PFSK-1 (cell line): ENCODE results near the gene SAP30.

Experiments used
- FOXP2 ChIP-seq: optimal IDR thresholded peaks from 2 replicates; pipeline ENCODE3; 2011; ENCODE audit warnings: borderline replicate concordance, control low read depth, inconsistent platforms; ENCODE audit not compliant: insufficient read depth; ENCODE audit errors: extremely low read length, extremely low read depth
- POLR2AphosphoS5 ChIP-seq: IDR thresholded peaks from 2 replicates; pipeline ENCODE4 v1.6.1; 2012; ENCODE audit warnings: low read depth, mild to moderate bottlenecking, control low read depth, low read length, moderate library complexity
- REST ChIP-seq, 2 experiments: IDR thresholded peaks; 2 replicates each; pipeline versions ENCODE4 v1.6.1 to v1.8.0; 2011 to 2012; ENCODE audit warnings: low read depth in 2 of 2, low read length in 2 of 2, control low read depth in 1 of 2, inconsistent platforms in 1 of 2, mild to moderate bottlenecking in 1 of 2, moderate library complexity in 1 of 2; ENCODE audit not compliant: insufficient read depth in 1 of 2
- SIN3A ChIP-seq: IDR thresholded peaks from 2 replicates; pipeline ENCODE4 v1.6.1; 2012; ENCODE audit warnings: mild to moderate bottlenecking, low read length, moderate library complexity, borderline replicate concordance; ENCODE audit not compliant: insufficient read depth
- TAF1 ChIP-seq: IDR thresholded peaks from 2 replicates; pipeline ENCODE4 v1.6.1; 2012; ENCODE audit warnings: low read length, control low read depth, borderline replicate concordance; ENCODE audit not compliant: insufficient read depth

The SAP30 gene

GRCh38 chr4:173380987-173381386 is 10.2 kb downstream of the SAP30 start:
- TF ChIP-seq REST (IDR thresholded peaks at IDR 0.05; ENCODE audit: insufficient read depth in 1 of 2, low read depth in 2 of 2, low read length in 2 of 2), result no peak
- no peak for TF ChIP-seq POLR2AphosphoS5
- no peak for TF ChIP-seq FOXP2
- TF ChIP-seq TAF1, result no peak
- no peak for TF ChIP-seq SIN3A

- TF ChIP-seq REST (IDR thresholded peaks at IDR 0.05; ENCODE audit: insufficient read depth in 1 of 2, low read depth in 2 of 2, low read length in 2 of 2), result no peak
- TF ChIP-seq POLR2AphosphoS5, result no peak
- no peak for TF ChIP-seq SIN3A
- TF ChIP-seq TAF1, result no peak
- no peak for TF ChIP-seq FOXP2
Observed at GRCh38 chr4:173381610-173382009, 10.9 kb downstream of the SAP30 start.

GRCh38 chr4:173382349-173382748 is 11.6 kb downstream of the SAP30 start:
- TF ChIP-seq SIN3A (no peak), POLR2AphosphoS5 (no peak), FOXP2 (no peak), TAF1 (no peak), REST (IDR thresholded peaks at IDR 0.05; ENCODE audit: insufficient read depth in 1 of 2, low read depth in 2 of 2, low read length in 2 of 2) (no peak)

GRCh38 chr4:173386751-173387150 is 16.0 kb downstream of the SAP30 start:
- TF ChIP-seq FOXP2 (no peak), SIN3A (no peak), REST (IDR thresholded peaks at IDR 0.05; ENCODE audit: insufficient read depth in 1 of 2, low read depth in 2 of 2, low read length in 2 of 2) (no peak), POLR2AphosphoS5 (no peak)

- TF ChIP-seq FOXP2, result no peak
- TF ChIP-seq SIN3A, result no peak
- TF ChIP-seq TAF1, result no peak
- TF ChIP-seq POLR2AphosphoS5, result no peak
- TF ChIP-seq REST (IDR thresholded peaks at IDR 0.05; ENCODE audit: insufficient read depth in 1 of 2, low read depth in 2 of 2, low read length in 2 of 2), result no peak
Observed at GRCh38 chr4:173391701-173392100, 20.9 kb downstream of the SAP30 start.
